GM19372 (cell line): ENCODE measurements around the gene B3GAT1.

Experiments
- ATAC-seq: cut with Tn5 transposase; IDR thresholded peaks from one replicate; pipeline ENCODE4 v1.9.1; 2021; ENCODE audit warnings: mild to moderate bottlenecking, low read depth, moderate library complexity; ENCODE audit not compliant: unreplicated experiment

B3GAT1 gene

GRCh38 chr11:134442246-134442645 lies 30.2 kb upstream of the B3GAT1 start:
- ATAC-seq = no peak

GRCh38 chr11:134441706-134442105 lies 29.7 kb upstream of the B3GAT1 start:
- ATAC-seq = no peak

DNA sequence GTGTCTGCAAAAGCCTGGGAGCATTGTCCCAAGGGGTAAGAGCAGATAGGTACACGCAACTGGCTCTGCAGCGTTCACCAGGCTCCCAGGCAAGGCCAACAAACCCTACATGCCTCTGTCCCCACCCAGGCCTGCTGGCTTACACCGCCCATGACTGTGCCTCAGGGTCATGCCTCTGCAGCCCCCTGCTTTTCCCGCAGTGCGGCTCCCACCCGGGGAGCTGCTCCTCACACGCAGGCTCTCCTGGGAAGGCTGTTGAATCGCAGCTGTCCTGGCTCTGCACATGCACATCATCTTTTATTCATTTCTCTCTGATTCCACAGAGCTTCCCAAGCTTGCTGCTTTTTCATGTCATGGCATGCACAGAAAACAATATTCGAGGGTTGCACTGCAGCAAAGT lies 29.2 kb upstream of the B3GAT1 start:
- no peak for ATAC-seq

- ATAC-seq = no peak
Measured at GRCh38 chr11:134440851-134441250, 28.8 kb upstream of the B3GAT1 start.

- no peak for ATAC-seq
Measured at GRCh38 chr11:134438542-134439537, 26.8 kb upstream of the B3GAT1 start.

GRCh38 chr11:134437821-134438220 lies 25.8 kb upstream of the B3GAT1 start:
- ATAC-seq = no peak

- ATAC-seq = no peak
Measured at GRCh38 chr11:134436781-134437180, 24.7 kb upstream of the B3GAT1 start.

DNA sequence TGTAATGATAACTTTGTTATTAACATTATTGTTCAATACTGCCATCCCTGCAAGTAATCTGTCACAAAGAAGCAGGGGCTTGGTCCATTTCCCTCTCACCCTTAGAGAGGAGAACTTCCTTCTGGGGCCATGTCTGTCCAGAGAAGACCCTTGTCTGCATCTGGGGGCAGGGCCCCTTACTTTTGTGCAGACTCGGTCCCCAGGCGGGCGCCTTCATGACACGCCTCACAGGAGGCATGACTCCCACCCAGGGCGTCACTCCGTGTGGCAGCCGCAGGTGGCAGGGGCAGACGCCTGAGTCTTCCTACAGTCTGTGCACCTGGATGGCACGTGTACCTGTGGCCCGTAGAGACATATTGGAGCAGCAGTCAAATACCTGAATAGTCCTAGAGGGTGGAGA lies 21.8 kb upstream of the B3GAT1 start:
- no peak for ATAC-seq

DNA sequence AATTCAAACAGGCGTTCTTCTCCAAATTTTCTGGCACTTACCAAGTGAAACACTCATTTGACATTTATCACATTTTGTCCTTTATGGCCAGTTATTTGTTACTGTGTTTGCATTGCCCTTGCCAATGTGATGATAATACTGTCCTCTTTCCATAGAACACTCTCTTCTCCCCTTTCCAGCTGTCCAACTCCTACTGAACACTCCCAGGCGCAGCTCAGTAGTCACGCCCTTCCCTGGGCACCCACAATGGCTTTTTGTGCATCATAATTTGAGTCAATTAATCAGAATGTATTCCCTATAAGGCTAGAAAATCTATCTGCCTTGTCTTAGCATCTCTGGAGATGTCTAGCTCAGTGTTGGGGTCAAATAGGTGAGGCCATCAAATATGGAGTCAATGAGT lies 21.2 kb upstream of the B3GAT1 start:
- ATAC-seq = no peak

GRCh38 chr11:134432776-134433175 lies 20.7 kb upstream of the B3GAT1 start:
- ATAC-seq = no peak

- ATAC-seq = no peak
Measured at GRCh38 chr11:134429106-134429505, 17.1 kb upstream of the B3GAT1 start.

DNA sequence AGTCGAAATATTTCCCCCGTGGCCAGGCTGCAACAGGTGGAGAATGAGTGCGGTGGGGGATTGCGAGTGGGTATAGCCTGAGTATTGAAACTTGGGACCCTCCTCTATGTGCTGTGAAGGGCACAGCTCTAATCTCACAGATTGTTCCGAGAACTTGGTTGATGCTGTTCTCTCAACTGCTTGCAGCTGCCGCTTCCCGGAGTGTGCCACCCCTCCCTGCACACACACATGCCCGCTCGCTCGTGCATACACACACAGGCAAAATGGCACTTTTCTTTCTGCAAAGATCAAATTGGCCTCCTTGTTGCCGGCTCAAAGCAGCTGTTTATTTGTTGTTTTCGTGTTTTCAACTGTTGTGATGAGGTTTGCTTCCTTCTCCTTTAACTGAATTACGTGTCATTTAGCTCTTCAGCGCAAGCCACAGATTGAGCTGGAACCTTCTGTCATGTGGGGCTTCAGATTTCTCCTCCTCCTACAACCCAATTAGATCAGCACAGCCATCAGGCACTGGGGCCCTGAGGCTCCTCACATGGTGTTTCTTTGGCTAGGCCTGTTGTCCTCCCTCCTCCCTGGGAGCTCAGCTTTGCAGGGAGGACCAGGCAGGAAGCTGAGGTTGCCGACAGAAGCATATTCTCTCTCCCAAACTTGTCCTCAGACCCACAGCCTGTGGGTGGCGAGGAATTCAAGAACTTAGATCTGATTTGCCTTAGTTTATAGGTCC lies 13.9 kb upstream of the B3GAT1 start:
- no peak for ATAC-seq

GRCh38 chr11:134425413-134425812 lies 13.4 kb upstream of the B3GAT1 start:
- ATAC-seq = no peak

GRCh38 chr11:134423106-134423505 lies 11.1 kb upstream of the B3GAT1 start:
- ATAC-seq = no peak

- no peak for ATAC-seq
Measured at GRCh38 chr11:134417871-134418840, 6.1 kb upstream of the B3GAT1 start.

DNA sequence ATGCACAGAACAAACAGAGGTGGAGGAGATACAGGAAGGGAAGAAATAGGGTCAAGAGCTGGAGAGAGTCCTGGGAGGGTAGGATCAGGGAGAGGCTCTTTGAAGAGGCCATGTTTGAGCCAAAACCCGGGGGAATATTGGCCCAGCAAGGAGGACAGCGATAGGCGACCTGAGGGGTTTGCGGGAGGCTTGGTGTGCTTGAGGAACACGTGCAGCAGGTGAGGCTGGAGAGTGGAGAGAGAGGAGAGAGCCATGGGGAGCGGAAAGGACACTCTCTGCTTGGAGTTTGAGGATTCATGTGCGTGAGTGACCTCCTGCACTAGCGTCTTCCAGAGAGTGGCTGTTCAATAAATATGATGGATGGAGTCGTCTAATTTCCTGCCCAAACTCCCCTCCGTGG lies 4.7 kb upstream of the B3GAT1 start:
- no peak for ATAC-seq

DNA sequence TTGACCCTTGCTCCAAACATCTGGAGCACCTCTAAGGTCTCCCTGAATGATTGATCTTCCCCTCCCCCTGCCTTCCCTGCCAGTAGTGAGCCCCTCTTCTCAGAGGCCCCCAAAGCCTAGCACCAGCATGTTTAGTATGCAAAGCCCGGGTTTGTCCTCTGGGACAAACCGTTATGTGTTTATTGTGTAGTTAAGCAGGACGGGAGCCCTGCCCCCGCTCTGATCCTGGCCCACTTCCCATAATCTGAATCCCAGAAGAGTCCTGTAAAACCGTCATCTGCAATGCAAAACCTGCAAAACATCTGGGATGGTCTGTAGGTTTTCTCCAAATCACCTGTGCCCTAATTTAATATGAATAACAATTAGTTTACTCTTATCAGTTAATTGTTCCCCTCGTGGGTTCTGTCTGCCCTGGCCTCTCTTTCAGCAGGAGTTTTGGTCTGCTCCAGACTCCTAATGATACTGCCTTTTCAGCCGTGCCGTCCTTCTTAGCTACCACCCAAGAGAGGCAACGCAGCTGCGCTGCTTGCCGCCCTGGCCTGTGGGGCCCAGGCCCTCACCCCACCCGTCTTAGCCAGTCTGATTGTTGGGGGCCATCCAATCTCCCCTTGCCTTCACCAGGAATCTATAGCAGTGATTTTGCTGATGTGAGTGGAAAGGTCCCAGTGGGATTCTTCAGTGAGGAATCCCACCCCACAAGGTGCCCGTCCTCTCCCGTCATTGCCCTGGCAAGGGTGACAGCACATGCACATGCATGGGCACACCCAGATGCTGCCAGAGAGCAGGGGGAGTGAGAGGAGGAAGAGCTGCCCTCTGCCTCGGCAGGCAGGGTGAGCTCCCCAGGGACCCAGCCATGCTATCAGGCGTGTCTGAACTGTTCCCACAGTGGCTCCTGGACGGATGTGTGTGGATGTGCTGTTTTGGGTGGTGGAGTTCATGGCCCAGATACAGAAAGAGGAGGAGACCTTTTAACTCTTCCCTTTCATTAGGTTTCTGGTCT lies 3.0 kb upstream of the B3GAT1 start:
- ATAC-seq = no peak

GRCh38 chr11:134413826-134414731 lies 2.0 kb upstream of the B3GAT1 start:
- no peak for ATAC-seq
